HepG2 (cell line): ENCODE data around the gene HADH. TPM values are rescaled to one million over a fixed set of nuclear protein-coding genes. Genes with fewer than 3 reads are reported as not detected.

Experiments
- ATAC-seq: fragments of 200-7000 bp; cut with Tn5 transposase; 3 replicates; pipeline ENCODE4 v1.9.1; 2020; ENCODE audit warnings: mild to moderate bottlenecking, moderate library complexity
- BruUV-seq: library from RNA; stranded (reverse); fragments of 400-500 nt; replicated peaks from 2 replicates; lab custom pipeline; 2021; lab: Mats Ljungman, UMichigan
- CTCF ChIA-PET: fragments of 300-600 bp; formaldehyde crosslinking; extraction: SDS; loops from one replicate; lab custom pipeline; 2021; ENCODE audit warnings: low total read pairs, inconsistent platforms, low intra/inter-chr PET ratio; lab: Yijun Ruan, JAX
- POLR2A ChIA-PET: fragments of 350-600 bp; sonication (Branson Sonifier 250); formaldehyde crosslinking; loops from one replicate; lab custom pipeline; 2020; ENCODE audit warnings: antibody characterized with exemption, inconsistent platforms; lab: Yijun Ruan, JAX
- DNase-seq: peaks from one replicate; pipeline ENCODE4 v3.0.0-alpha.2; 2015; ENCODE audit warnings: low spot score
- FAIRE-seq: peaks from 3 replicates; lab custom pipeline; 2011; peaks lifted over from hg19 to GRCh38; lab: Jason Lieb, UNC
- H2AFZ ChIP-seq: one replicate; pipeline ENCODE4 v1.6.1; 2011; ENCODE audit warnings: low read length, inconsistent platforms
- H3K27ac ChIP-seq: fragments of 300-600 bp; 3 replicates; pipeline ENCODE4 v1.8.0; 2011; ENCODE audit warnings: mixed run types, mild to moderate bottlenecking, mixed read lengths, low read length, inconsistent platforms; ENCODE audit not compliant: insufficient read depth; ENCODE audit errors: extremely low read length
- H3K27me3 ChIP-seq, 2 experiments: fragments of 200-600 bp in 1 of 2; 2 replicates in 1 of 2; 3 replicates in 1 of 2; pipeline versions ENCODE4 v1.6.0 to v1.8.0; 2011; ENCODE audit warnings: low read length in 2 of 2, mild to moderate bottlenecking in 2 of 2, moderate library complexity in 2 of 2, inconsistent platforms in 1 of 2; ENCODE audit not compliant: insufficient read depth in 2 of 2, control insufficient read depth in 1 of 2
- H3K36me3 ChIP-seq, 2 experiments: fragments of 200-600 bp in 1 of 2; replicated peaks in 1 of 2; 2 replicates in 1 of 2; 3 replicates in 1 of 2; pipeline versions ENCODE4 v1.5.1 to v1.8.0; 2011; ENCODE audit warnings: low read length in 2 of 2, inconsistent platforms in 1 of 2; ENCODE audit not compliant: insufficient read depth in 2 of 2, control insufficient read depth in 1 of 2
- H3K4me1 ChIP-seq: 2 replicates; pipeline ENCODE4 v1.5.1; 2012; ENCODE audit warnings: low read length, inconsistent platforms; ENCODE audit not compliant: insufficient read depth
- H3K4me2 ChIP-seq: 2 replicates; pipeline ENCODE4 v1.6.0; 2011; ENCODE audit warnings: low read depth, low read length, inconsistent platforms
- H3K4me3 ChIP-seq, 3 experiments: fragments of 200-600 bp in 1 of 3; sonication (generic), shearing (Covaris generic) in 1 of 3; replicated peaks in 1 of 3; 2 replicates each; pipeline ENCODE4 v1.5.1; 2011 to 2016; ENCODE audit warnings: low read length in 3 of 3, inconsistent platforms in 2 of 3, low read depth in 2 of 3, mild to moderate bottlenecking in 2 of 3, control low read depth in 1 of 3, mixed read lengths in 1 of 3; ENCODE audit not compliant: insufficient read depth in 1 of 3
- H3K79me2 ChIP-seq: one replicate; pipeline ENCODE4 v1.6.1; 2011; ENCODE audit warnings: low read length, inconsistent platforms; ENCODE audit not compliant: insufficient read depth
- H3K9ac ChIP-seq: 2 replicates; pipeline ENCODE4 v1.6.0; 2011; ENCODE audit warnings: mild to moderate bottlenecking, low read depth, low read length, inconsistent platforms; ENCODE audit not compliant: insufficient read depth
- H3K9me3 ChIP-seq: 2 replicates; pipeline ENCODE4 v1.5.1; 2012; ENCODE audit warnings: mild to moderate bottlenecking, low read length
- H4K20me1 ChIP-seq: 2 replicates; pipeline ENCODE4 v1.6.0; 2011; ENCODE audit warnings: inconsistent platforms, mild to moderate bottlenecking, low read length, moderate library complexity; ENCODE audit not compliant: insufficient read depth
- ATRX ChIP-seq: sonication (generic); formaldehyde crosslinking; IDR thresholded peaks from 2 replicates; pipeline ENCODE4 v1.4.0; 2020; ENCODE audit warnings: missing genetic modification reagents, borderline replicate concordance
- ETV5 ChIP-seq: IDR thresholded peaks from 2 replicates; pipeline ENCODE4 v1.6.1; 2018; ENCODE audit warnings: missing biosample characterization, missing genetic modification reagents, inconsistent platforms, borderline replicate concordance
- JUND ChIP-seq: sonication (generic); formaldehyde crosslinking; IDR thresholded peaks from 2 replicates; pipeline ENCODE4 v1.8.0; 2022; ENCODE audit warnings: mild to moderate bottlenecking, missing genetic modification reagents
- KDM1A ChIP-seq: IDR thresholded peaks from 2 replicates; pipeline ENCODE4 v1.6.1; 2016; ENCODE audit warnings: missing compliant biosample characterization
- SRF ChIP-seq: IDR thresholded peaks from 2 replicates; pipeline ENCODE4 v1.6.1; 2011; ENCODE audit warnings: mild to moderate bottlenecking, low read depth, low read length, moderate library complexity
- ZNF33B ChIP-seq: sonication (generic); formaldehyde crosslinking; IDR thresholded peaks from 2 replicates; pipeline ENCODE4 v1.5.1; 2020; ENCODE audit warnings: mild to moderate bottlenecking, missing genetic modification reagents
- ZNF629 ChIP-seq: sonication (generic); formaldehyde crosslinking; conservative IDR thresholded peaks from 2 replicates; pipeline ENCODE4 v1.5.0; 2020; ENCODE audit warnings: missing genetic modification reagents
- ZNF687 ChIP-seq: sonication (generic); formaldehyde crosslinking; IDR thresholded peaks from 2 replicates; pipeline ENCODE4 v1.5.1; 2020; ENCODE audit warnings: mild to moderate bottlenecking, missing genetic modification reagents, moderate library complexity
- ZNF781 ChIP-seq: sonication (generic); formaldehyde crosslinking; IDR thresholded peaks from 2 replicates; pipeline ENCODE4 v1.5.1; 2020; ENCODE audit warnings: borderline replicate concordance, mild to moderate bottlenecking, missing genetic modification reagents; ENCODE audit errors: not compliant biosample characterization
- ZSCAN25 ChIP-seq: sonication (generic); formaldehyde crosslinking; IDR thresholded peaks from 2 replicates; pipeline ENCODE4 v1.8.0; 2022; ENCODE audit warnings: mild to moderate bottlenecking, missing genetic modification reagents
- WGBS: methylation state at CpG from one replicate; pipeline ENCODE4 v1.1.6; 2017; ENCODE audit warnings: low lambda C conversion rate; 5-methylcytosine and 5-hydroxymethylcytosine counted together
- in situ Hi-C: cut with HindIII; loops from 2 replicates; pipeline ENCODE4 v1.10.0; 2017; ENCODE audit warnings: low pct_unique_long_range_greater_than_20kb; ENCODE audit not compliant: extremely low pct_ligation_motif_present
- intact Hi-C: fragments of 100-400 bp; cut with micrococcal nuclease; formaldehyde crosslinking; loops from one replicate; pipeline ENCODE4 v1.10.0; 2022; ENCODE audit not compliant: unreplicated experiment
- polyA plus RNA-seq, 8 experiments: library from polyadenylated mRNA; depleted of rRNA in 3 of 8; stranded (reverse) in 7 of 8; unstranded in 1 of 8; fragments of >200 nt; fragmentation: Illumina TruSeq in 4 of 8; extraction: Trizol in 4 of 8; gene quantifications; 2 replicates each; pipeline versions ENCODE4 v1.2.1 to v1.2.3, GENCODE V29; 2011 to 2016; ENCODE audit warnings: low read depth in 4 of 8, missing spikeins in 1 of 8, mixed read lengths in 1 of 8; ENCODE audit not compliant: insufficient read depth in 1 of 8
- total RNA-seq, 5 experiments: library from RNA; depleted of rRNA; stranded (reverse); fragments of >200 nt; fragmentation: Illumina TruSeq; extraction: Trizol; gene quantifications; 2 replicates each; pipeline ENCODE4 v1.2.3, GENCODE V29; 2016; ENCODE audit warnings: low read depth in 1 of 5

Gene HADH
- total and polyA plus RNA-seq, 2 of the 13 experiments (the other 11 are each of a cell fraction or from before 2014, with no cell fraction given): 29.6 to 33.9 TPM

- TF ChIP-seq ZNF687 (no peak), ZNF781 (CRISPR knock-in tag) (no peak), ZSCAN25 (CRISPR knock-in tag) (no peak)
Observed at GRCh38 chr4:108036213-108036612, 46.5 kb downstream of the HADH start (continued).

- POLR2A ChIA-PET: no interaction called here
- no peak for FAIRE-seq
- Histone ChIP-seq H3K9ac (no peak overlapping the region), H3K4me1 (no peaks in the 10 kb centered on the region), H3K27ac (no peak overlapping the region)
- no TSS peak for BruUV-seq
- TF ChIP-seq SRF (no peak), ZNF33B (CRISPR knock-in tag) (no peak), ZNF629 (CRISPR knock-in tag) (no peak), ATRX (CRISPR knock-in tag) (no peak), KDM1A (CRISPR knock-in tag) (no peak), ETV5 (CRISPR knock-in tag) (no peak), JUND (CRISPR knock-in tag) (no peak)
- TF ChIP-seq, all 625 proteins: peak for 0
- H3K9me3 ChIP-seq: no peaks in the 10 kb centered on the region
- WGBS: 72% methylated on average over 2 of the region's 2 CpGs
- DNase-seq (no peak), ATAC-seq (no peak)
- H3K79me2 ChIP-seq: no peaks in the 10 kb centered on the region
- H3K4me3 ChIP-seq: no peak overlapping the region
- no peaks in the 10 kb centered on the region for H4K20me1 ChIP-seq
- intact Hi-C loops (no loop called here), in situ Hi-C loops (loop anchor here (25.0 kb wide), 1 partner anchor 449 kb away; no protein-coding TSS in a partner anchor)
- 0 out of 5 replicates have a peak, but pooled peaks cover 2 to 4% of the 10 kb centered on the region in 2 experiments for H3K36me3 ChIP-seq
- no peak overlapping the region for H2AFZ ChIP-seq
- no peak overlapping the region for H3K4me2 ChIP-seq
- CTCF ChIA-PET: no interaction called here
- H3K27me3 ChIP-seq: no peaks in the 10 kb centered on the region
Observed at GRCh38 chr4:108037884-108038283, 48.2 kb downstream of the HADH start.
